Measurements from ENCODE around the gene GRK6. TPM values are rescaled to one million over a fixed set of nuclear protein-coding genes. Genes with fewer than 3 reads are reported as not detected.
A peak's percentile ranks its signal among the peaks of the same experiment; 100 is the strongest.

The GRK6 gene
- polyA plus RNA-seq (2012; ENCODE audit: insufficient read depth, insufficient read length): 117 TPM

GRCh38 chr5:177426566-177427210 is at the start of gene GRK6:
Gene GRK6, plus strand, starts transcription at chr5:177426676. Its CDS starts 170 bp downstream, at chr5:177426846.
- DNase-seq (ENCODE audit: low read depth, low spot score): no peak
- H3K4me3 ChIP-seq (ENCODE audit: low read length): peak within 1 kb of the TSS; percentile 79

GRCh38 chr5:177377851-177378776 is 48.4 kb upstream of the GRK6 start:
- no peak overlapping the region for H3K4me3 ChIP-seq (ENCODE audit: low read length)
- DNase-seq (ENCODE audit: low read depth, low spot score): no peak

GRCh38 chr5:177378884-177379883 is 47.3 kb upstream of the GRK6 start:
- no peak overlapping the region for H3K4me3 ChIP-seq (ENCODE audit: low read length)
- DNase-seq (ENCODE audit: low read depth, low spot score): no peak

- no peak overlapping the region for H3K4me3 ChIP-seq (ENCODE audit: low read length)
- no peak for DNase-seq (ENCODE audit: low read depth, low spot score)
Measured at GRCh38 chr5:177380805-177381126, 45.7 kb upstream of the GRK6 start.

- no peak for DNase-seq (ENCODE audit: low read depth, low spot score)
- no peak overlapping the region for H3K4me3 ChIP-seq (ENCODE audit: low read length)
Measured at GRCh38 chr5:177382423-177383029, 44.0 kb upstream of the GRK6 start.

DNA sequence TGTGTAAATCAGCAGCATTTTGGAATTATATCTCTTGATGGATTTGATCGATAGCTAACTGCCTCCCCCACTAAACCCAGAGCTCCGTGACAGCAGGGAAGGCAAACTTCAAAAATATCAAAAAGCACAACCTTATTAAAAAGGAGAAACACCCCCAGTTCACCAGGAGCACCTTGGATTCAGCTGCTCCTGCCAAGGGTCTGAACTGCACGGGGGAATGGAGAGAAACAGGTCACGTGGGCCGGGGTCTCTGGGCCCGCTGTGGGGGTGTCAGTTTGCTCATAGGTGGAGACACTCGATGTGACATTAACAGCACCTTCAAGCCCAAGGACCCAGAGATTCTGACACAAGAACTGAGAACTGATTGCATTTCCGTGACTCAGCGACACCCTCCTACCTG is 43.3 kb upstream of the GRK6 start:
- no peak for DNase-seq (ENCODE audit: low read depth, low spot score)
- no peak overlapping the region for H3K4me3 ChIP-seq (ENCODE audit: low read length)

DNA sequence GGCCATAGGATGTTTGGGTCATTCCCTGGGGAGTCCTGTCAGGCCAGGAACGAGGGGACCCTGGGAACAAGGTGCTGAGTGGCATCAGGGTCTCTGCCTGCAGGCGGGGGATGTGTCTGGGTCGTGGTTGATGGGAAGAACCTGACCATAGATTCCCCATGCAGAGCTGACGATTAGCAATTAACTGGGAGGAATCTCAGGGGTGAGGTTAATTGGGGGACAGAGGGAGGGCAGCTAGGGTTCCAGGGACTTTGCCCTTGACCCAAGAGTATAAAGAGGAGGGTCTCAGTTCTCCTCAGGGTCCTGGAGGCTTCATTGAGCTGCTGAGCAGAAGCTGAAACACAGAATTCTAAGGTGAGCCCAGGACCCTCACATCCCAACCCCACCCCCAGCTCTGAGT is 42.3 kb upstream of the GRK6 start, which contains the start of gene SLC34A1:
SLC34A1 (plus strand) TSS at position 301 of the 400 bp plus-strand sequence. CDS start 1,308 bp downstream, outside the sequence.
- no peak for DNase-seq (ENCODE audit: low read depth, low spot score)
- H3K4me3 ChIP-seq (ENCODE audit: low read length): no peak within 1 kb of the TSS

DNA sequence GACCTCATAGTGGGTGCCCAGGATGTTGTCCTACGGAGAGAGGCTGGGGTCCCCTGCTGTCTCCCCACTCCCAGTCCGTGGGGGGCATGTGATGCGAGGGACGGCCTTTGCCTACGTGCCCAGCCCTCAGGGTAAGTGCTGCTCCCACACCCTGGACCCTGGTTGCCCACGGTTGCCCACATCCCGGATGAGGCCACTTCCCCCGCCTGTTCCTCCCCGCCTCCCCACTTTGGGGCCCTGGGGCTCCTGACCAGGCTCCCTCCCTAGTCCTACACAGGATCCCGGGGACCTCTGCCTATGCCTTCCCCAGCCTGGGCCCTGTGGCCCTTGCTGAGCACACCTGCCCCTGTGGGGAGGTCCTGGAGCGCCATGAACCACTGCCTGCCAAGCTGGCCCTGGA is 40.8 kb upstream of the GRK6 start:
- H3K4me3 ChIP-seq (ENCODE audit: low read length): no peak overlapping the region
- no peak for DNase-seq (ENCODE audit: low read depth, low spot score)

DNA sequence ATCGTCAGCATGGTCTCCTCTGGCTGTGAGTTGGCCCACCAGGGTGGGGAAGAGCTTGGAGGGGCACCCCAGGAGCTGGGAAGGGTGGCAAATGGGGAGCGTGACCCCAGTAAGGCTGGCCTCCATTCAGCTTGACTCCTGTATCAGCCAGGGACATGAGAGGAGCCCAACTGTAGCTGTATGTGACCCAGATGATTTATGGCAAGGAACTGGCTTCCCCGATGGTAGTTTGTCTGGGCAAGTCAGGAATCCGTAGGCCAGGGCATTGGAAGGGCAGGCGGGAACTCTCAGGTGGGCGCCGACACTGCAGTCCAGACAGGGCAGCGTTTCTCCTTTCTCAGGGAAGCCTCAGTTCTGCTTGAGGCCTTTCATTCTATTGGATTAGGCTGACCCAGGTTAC is 39.9 kb upstream of the GRK6 start:
- DNase-seq (ENCODE audit: low read depth, low spot score): no peak
- H3K4me3 ChIP-seq (ENCODE audit: low read length): no peak overlapping the region

GRCh38 chr5:177387405-177387804 is 39.1 kb upstream of the GRK6 start:
- H3K4me3 ChIP-seq (ENCODE audit: low read length): no peak overlapping the region
- no peak for DNase-seq (ENCODE audit: low read depth, low spot score)

GRCh38 chr5:177388521-177389052 is 37.9 kb upstream of the GRK6 start:
- no peak for DNase-seq (ENCODE audit: low read depth, low spot score)
- H3K4me3 ChIP-seq (ENCODE audit: low read length): no peak overlapping the region

- DNase-seq (ENCODE audit: low read depth, low spot score): peak; percentile 78
- H3K4me3 ChIP-seq (ENCODE audit: low read length): no peak overlapping the region
Measured at GRCh38 chr5:177389241-177390169, 37.0 kb upstream of the GRK6 start.

- peak overlapping the region; percentile 7; the same call in 1 of the 2 replicates for H3K4me3 ChIP-seq (ENCODE audit: low read length)
- DNase-seq (ENCODE audit: low read depth, low spot score): peak; percentile 94
Measured at GRCh38 chr5:177390363-177391300, 35.8 kb upstream of the GRK6 start.

DNA sequence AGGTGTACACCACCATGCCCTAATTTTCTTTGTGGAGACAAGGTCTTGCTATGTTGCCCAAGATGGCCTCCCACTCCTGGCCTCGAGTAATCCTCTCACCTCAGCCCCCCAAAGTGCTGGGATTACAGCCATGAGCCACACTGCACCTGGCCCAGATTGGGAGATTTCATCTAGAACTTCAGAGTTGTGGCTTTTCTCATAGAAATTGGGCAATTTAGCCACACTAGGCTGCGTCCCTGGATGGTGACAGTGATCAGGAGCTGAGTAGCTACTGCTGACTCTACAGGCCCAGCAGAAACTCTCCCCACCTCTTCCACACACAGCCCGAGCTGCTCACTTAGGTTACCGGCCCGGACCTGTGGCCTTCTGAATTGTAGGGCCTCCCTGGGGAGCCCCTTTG is 33.7 kb upstream of the GRK6 start:
- no peak overlapping the region for H3K4me3 ChIP-seq (ENCODE audit: low read length)
- no peak for DNase-seq (ENCODE audit: low read depth, low spot score)

- no peak overlapping the region for H3K4me3 ChIP-seq (ENCODE audit: low read length)
- DNase-seq (ENCODE audit: low read depth, low spot score): no peak
Measured at GRCh38 chr5:177393206-177393765, 33.2 kb upstream of the GRK6 start.

GRCh38 chr5:177393990-177394389 is 32.5 kb upstream of the GRK6 start:
- H3K4me3 ChIP-seq (ENCODE audit: low read length): no peak overlapping the region
- no peak for DNase-seq (ENCODE audit: low read depth, low spot score)
